NCI-H2107 treated with DMSO at 0.1 percent for 48 hours (cell line): Measurements from ENCODE around the gene ATCAY.
"Not testable (repeated sequence)": the region's sequence is repeated elsewhere in the genome, so short reads cannot be mapped to it uniquely, and the experiment has no call there.

Experiments used
- DNase-seq: peaks from one replicate; lab custom pipeline; 2025; ENCODE audit not compliant: unreplicated experiment; lab: John Stamatoyannopoulos, UW

Gene ATCAY

GRCh38 chr19:3945838-3946237 is 65.4 kb downstream of the ATCAY start:
- DNase-seq = no peak

- DNase-seq = not testable (repeated sequence)
Observed at GRCh38 chr19:3947316-3947933, 66.9 kb downstream of the ATCAY start.

- DNase-seq = no peak
Observed at GRCh38 chr19:3949294-3949693, 68.8 kb downstream of the ATCAY start.

GRCh38 chr19:3949997-3950859 is 69.7 kb downstream of the ATCAY start:
- no peak for DNase-seq

- no peak for DNase-seq
Observed at GRCh38 chr19:3950871-3951861, 70.7 kb downstream of the ATCAY start.

GRCh38 chr19:3952755-3953276 is 72.3 kb downstream of the ATCAY start:
- DNase-seq = not testable (repeated sequence)

GRCh38 chr19:3954107-3954506 is 73.6 kb downstream of the ATCAY start:
- DNase-seq = no peak

- DNase-seq = not testable (repeated sequence)
Observed at GRCh38 chr19:3955276-3955675, 74.8 kb downstream of the ATCAY start.

GRCh38 chr19:3955688-3956087 is 75.2 kb downstream of the ATCAY start:
- no peak for DNase-seq

- no peak for DNase-seq
Observed at GRCh38 chr19:3958836-3959765, 78.6 kb downstream of the ATCAY start.

GRCh38 chr19:3959766-3960131 is 79.3 kb downstream of the ATCAY start:
- DNase-seq = no peak

- no peak for DNase-seq
Observed at GRCh38 chr19:3961007-3961406, 80.5 kb downstream of the ATCAY start.

GRCh38 chr19:3963458-3964255 is 83.2 kb downstream of the ATCAY start:
- DNase-seq = no peak

- no peak for DNase-seq
Observed at GRCh38 chr19:3964256-3965194, 84.0 kb downstream of the ATCAY start.

- no peak for DNase-seq
Observed at GRCh38 chr19:3966051-3967017, 85.8 kb downstream of the ATCAY start.

- not testable (repeated sequence) for DNase-seq
Observed at GRCh38 chr19:3967983-3968382, 87.5 kb downstream of the ATCAY start.
